Measurements from ENCODE around the gene SPATA22.

SPATA22 gene, protein sequence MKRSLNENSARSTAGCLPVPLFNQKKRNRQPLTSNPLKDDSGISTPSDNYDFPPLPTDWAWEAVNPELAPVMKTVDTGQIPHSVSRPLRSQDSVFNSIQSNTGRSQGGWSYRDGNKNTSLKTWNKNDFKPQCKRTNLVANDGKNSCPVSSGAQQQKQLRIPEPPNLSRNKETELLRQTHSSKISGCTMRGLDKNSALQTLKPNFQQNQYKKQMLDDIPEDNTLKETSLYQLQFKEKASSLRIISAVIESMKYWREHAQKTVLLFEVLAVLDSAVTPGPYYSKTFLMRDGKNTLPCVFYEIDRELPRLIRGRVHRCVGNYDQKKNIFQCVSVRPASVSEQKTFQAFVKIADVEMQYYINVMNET

DNA sequence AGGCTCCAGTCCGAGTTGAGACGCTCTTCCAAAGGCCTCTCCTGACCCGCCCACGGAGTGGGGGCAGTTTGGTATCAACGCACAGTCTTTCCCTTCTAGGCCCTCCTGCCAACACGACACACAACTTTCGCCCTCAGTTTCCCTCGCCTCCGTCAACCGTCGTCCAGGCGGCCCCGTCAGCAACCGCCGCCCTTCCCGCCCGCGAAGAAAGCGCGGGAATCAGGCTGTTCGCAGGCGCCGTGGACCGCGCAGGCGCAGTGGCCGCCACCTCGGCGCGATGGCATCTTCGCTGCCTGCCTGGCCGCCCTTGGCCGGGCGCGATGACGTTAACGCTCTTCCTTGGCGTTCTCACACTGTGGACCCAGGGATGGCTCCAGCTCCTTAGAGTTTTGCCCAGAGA, at the start of gene SPATA22:
TSS of gene SPATA22 (minus strand) at position 221 of the 400 bp plus-strand sequence. CDS start 2,494 bp downstream, outside the sequence.
- TF ChIP-seq RAD21 (IDR thresholded peaks at IDR 0.05; ENCODE audit: low read depth) (no peak), EGR1 (IDR thresholded peaks at IDR 0.05) (no peak), EP300 (IDR thresholded peaks at IDR 0.05; ENCODE audit: borderline replicate concordance) (no peak), CREB1 (IDR thresholded peaks at IDR 0.05; ENCODE audit: low read depth) (no peak), TCF12 (IDR thresholded peaks at IDR 0.05; ENCODE audit: low read depth) (no peak), TEAD4 (IDR thresholded peaks at IDR 0.05) (no peak), CEBPB (IDR thresholded peaks at IDR 0.05) (no peak)
- TF ChIP-seq, protein P1, sequence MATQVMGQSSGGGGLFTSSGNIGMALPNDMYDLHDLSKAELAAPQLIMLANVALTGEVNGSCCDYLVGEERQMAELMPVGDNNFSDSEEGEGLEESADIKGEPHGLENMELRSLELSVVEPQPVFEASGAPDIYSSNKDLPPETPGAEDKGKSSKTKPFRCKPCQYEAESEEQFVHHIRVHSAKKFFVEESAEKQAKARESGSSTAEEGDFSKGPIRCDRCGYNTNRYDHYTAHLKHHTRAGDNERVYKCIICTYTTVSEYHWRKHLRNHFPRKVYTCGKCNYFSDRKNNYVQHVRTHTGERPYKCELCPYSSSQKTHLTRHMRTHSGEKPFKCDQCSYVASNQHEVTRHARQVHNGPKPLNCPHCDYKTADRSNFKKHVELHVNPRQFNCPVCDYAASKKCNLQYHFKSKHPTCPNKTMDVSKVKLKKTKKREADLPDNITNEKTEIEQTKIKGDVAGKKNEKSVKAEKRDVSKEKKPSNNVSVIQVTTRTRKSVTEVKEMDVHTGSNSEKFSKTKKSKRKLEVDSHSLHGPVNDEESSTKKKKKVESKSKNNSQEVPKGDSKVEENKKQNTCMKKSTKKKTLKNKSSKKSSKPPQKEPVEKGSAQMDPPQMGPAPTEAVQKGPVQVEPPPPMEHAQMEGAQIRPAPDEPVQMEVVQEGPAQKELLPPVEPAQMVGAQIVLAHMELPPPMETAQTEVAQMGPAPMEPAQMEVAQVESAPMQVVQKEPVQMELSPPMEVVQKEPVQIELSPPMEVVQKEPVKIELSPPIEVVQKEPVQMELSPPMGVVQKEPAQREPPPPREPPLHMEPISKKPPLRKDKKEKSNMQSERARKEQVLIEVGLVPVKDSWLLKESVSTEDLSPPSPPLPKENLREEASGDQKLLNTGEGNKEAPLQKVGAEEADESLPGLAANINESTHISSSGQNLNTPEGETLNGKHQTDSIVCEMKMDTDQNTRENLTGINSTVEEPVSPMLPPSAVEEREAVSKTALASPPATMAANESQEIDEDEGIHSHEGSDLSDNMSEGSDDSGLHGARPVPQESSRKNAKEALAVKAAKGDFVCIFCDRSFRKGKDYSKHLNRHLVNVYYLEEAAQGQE (IDR thresholded peaks at IDR 0.05; ENCODE audit: low read depth), result no peak

- TF ChIP-seq TCF12 (IDR thresholded peaks at IDR 0.05; ENCODE audit: low read depth), result no peak
- TF ChIP-seq YY1 (IDR thresholded peaks at IDR 0.05; ENCODE audit: low read depth), result no peak
- no peak for TF ChIP-seq ZBTB7A (IDR thresholded peaks at IDR 0.05; ENCODE audit: low read depth)
- no peak for TF ChIP-seq TEAD4 (IDR thresholded peaks at IDR 0.05)
- TF ChIP-seq TAF1 (IDR thresholded peaks at IDR 0.05; ENCODE audit: low read depth), result no peak
- TF ChIP-seq USF1 (IDR thresholded peaks at IDR 0.05), result no peak
- no peak for TF ChIP-seq FOXM1 (IDR thresholded peaks at IDR 0.05; ENCODE audit: borderline replicate concordance, low read depth)
- TF ChIP-seq CREB1 (IDR thresholded peaks at IDR 0.05; ENCODE audit: low read depth), result no peak
- TF ChIP-seq RAD21 (IDR thresholded peaks at IDR 0.05; ENCODE audit: low read depth), result no peak
Observed at GRCh38 chr17:3514873-3515272, 43.3 kb upstream of the SPATA22 start.

GRCh38 chr17:3513305-3514035, 41.9 kb upstream of the SPATA22 start:
- TF ChIP-seq CREB1 (IDR thresholded peaks at IDR 0.05; ENCODE audit: low read depth) (no peak), RAD21 (IDR thresholded peaks at IDR 0.05; ENCODE audit: low read depth) (no peak), YY1 (IDR thresholded peaks at IDR 0.05; ENCODE audit: low read depth) (no peak), ZBTB7A (IDR thresholded peaks at IDR 0.05; ENCODE audit: low read depth) (no peak), NFIC (IDR thresholded peaks at IDR 0.05) (no peak), EP300 (IDR thresholded peaks at IDR 0.05; ENCODE audit: borderline replicate concordance) (no peak), FOXM1 (IDR thresholded peaks at IDR 0.05; ENCODE audit: borderline replicate concordance, low read depth) (no peak), TAF1 (IDR thresholded peaks at IDR 0.05; ENCODE audit: low read depth) (no peak), TEAD4 (IDR thresholded peaks at IDR 0.05) (no peak), TCF12 (IDR thresholded peaks at IDR 0.05; ENCODE audit: low read depth) (no peak)
- TF ChIP-seq, protein P2, sequence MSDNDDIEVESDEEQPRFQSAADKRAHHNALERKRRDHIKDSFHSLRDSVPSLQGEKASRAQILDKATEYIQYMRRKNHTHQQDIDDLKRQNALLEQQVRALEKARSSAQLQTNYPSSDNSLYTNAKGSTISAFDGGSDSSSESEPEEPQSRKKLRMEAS (IDR thresholded peaks at IDR 0.05), result no peak
- TF ChIP-seq, protein P1 (IDR thresholded peaks at IDR 0.05; ENCODE audit: low read depth), result no peak

DNA sequence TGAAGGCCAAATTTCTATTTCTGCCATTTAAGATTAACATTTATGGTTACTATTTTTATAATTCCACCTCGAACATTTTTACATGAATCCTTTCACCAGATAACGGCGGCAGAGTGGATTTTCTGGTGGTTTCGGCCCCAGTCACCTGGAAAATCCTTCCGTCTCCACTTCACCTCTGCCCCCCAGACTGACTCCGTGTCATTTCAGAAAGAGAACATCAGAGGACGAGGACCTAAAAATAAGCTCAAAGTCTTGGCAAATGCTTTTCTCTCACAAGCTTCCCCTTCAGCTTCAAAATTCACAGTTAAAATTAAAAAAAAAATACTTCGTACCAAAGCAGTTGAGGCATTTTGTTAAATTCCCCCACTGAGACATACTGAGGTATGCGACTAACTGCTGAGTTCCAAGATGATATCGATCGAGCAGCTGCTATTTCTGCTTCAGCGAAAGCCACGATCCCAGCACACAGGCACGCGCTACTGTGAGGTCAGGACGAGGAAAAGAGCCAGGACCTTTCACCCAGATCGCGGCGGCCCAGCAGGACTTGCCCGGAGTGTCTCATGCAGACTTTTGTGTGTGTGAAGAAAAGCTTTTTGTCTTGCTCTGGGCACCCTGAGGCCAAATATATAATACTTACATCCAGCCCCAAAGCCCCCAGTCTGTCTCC, 41.0 kb upstream of the SPATA22 start:
- TF ChIP-seq, protein P1 (IDR thresholded peaks at IDR 0.05; ENCODE audit: low read depth), result no peak
- TF ChIP-seq EP300 (IDR thresholded peaks at IDR 0.05; ENCODE audit: borderline replicate concordance) (no peak), FOXM1 (IDR thresholded peaks at IDR 0.05; ENCODE audit: borderline replicate concordance, low read depth) (no peak), TCF12 (IDR thresholded peaks at IDR 0.05; ENCODE audit: low read depth) (no peak), YY1 (IDR thresholded peaks at IDR 0.05; ENCODE audit: low read depth) (no peak), USF1 (IDR thresholded peaks at IDR 0.05) (no peak), CEBPB (IDR thresholded peaks at IDR 0.05) (no peak), TEAD4 (IDR thresholded peaks at IDR 0.05) (no peak), CREB1 (IDR thresholded peaks at IDR 0.05; ENCODE audit: low read depth) (no peak), EGR1 (IDR thresholded peaks at IDR 0.05) (no peak), ZBTB7A (IDR thresholded peaks at IDR 0.05; ENCODE audit: low read depth) (no peak)
- TF ChIP-seq, protein P2 (IDR thresholded peaks at IDR 0.05), result no peak
